ENCODE results near the gene TRA2B. TPM values are rescaled to one million over a fixed set of nuclear protein-coding genes. Genes with fewer than 3 reads are reported as not detected.

TRA2B gene
- total and polyA plus RNA-seq, 2 of the 8 experiments (the other 6 are each of a cell fraction or from before 2014, with no cell fraction given): 206 to 274 TPM

GRCh38 chr3:185976100-185976499 lies 38.3 kb upstream of the TRA2B start:
- Histone ChIP-seq H4K5ac (ENCODE audit: insufficient read length, low read depth, low read length) (no peak overlapping the region), H2BK5ac (ENCODE audit: low read depth, low read length) (no peak overlapping the region), H3K9me3 (ENCODE audit: insufficient read depth in 2 of 2, low read depth in 1 of 2, low read length in 1 of 2) (no peaks in the 10 kb centered on the region), H2BK12ac (ENCODE audit: low read depth, low read length) (no peak overlapping the region), H4K91ac (replicated peaks; ENCODE audit: insufficient read length, low read length) (no peak overlapping the region), H2AK5ac (ENCODE audit: low read depth, low read length) (no peak overlapping the region), H3K4me2 (ENCODE audit: insufficient read depth in 1 of 2, low read depth in 2 of 2, low read length in 2 of 2) (no peak overlapping the region), H4K20me1 (replicated peaks in 1 of 2; ENCODE audit: control insufficient read depth in 1 of 2, insufficient read depth in 2 of 2, low read length in 2 of 2) (no peaks in the 10 kb centered on the region), H3K14ac (ENCODE audit: insufficient read length) (no peak overlapping the region), H3K27ac (ENCODE audit: low read depth, low read length) (no peak overlapping the region), H2BK15ac (ENCODE audit: low read length) (no peak overlapping the region), H3K4me1 (replicated peaks in 1 of 4; ENCODE audit: control insufficient read depth in 3 of 4, insufficient read depth in 4 of 4, low read length in 3 of 4) (no peaks in the 10 kb centered on the region), H3K23ac (ENCODE audit: insufficient read length) (no peak overlapping the region), H3K27me3 (replicated peaks in 1 of 4; ENCODE audit: control insufficient read depth in 3 of 4, extremely low read depth in 1 of 4, insufficient read depth in 3 of 4, low read length in 3 of 4) (no peaks in the 10 kb centered on the region), H3K79me1 (ENCODE audit: low read depth, low read length) (no peaks in the 10 kb centered on the region), H3K4ac (replicated peaks; ENCODE audit: insufficient read length, low read depth, low read length) (no peak overlapping the region), H3K18ac (ENCODE audit: extremely low read depth, low read length) (no peak overlapping the region), H3K4me3 (ENCODE audit: extremely low read depth in 1 of 4, insufficient read depth in 2 of 4, low read depth in 3 of 4, low read length in 4 of 4) (no peak overlapping the region), H4K8ac (ENCODE audit: extremely low read depth, insufficient read depth, low read length) (no peak overlapping the region), H3K56ac (replicated peaks; ENCODE audit: insufficient read length, low read depth, low read length) (no peak overlapping the region), H2AFZ (ENCODE audit: low read length) (no peak overlapping the region), H3K23me2 (ENCODE audit: low read depth, low read length) (no peaks in the 10 kb centered on the region), H2BK120ac (replicated peaks; ENCODE audit: low read depth, low read length) (no peak overlapping the region), H2BK20ac (ENCODE audit: low read length) (no peak overlapping the region), H3K9ac (replicated peaks in 1 of 4; ENCODE audit: extremely low read depth in 1 of 4, low read depth in 3 of 4, low read length in 3 of 4) (no peak overlapping the region), H3K79me2 (ENCODE audit: control insufficient read depth in 1 of 2, insufficient read depth in 2 of 2, low read length in 2 of 2) (no peaks in the 10 kb centered on the region), H3K36me3 (ENCODE audit: control insufficient read depth in 2 of 4, insufficient read depth in 4 of 4, low read length in 3 of 4) (no peaks in the 10 kb centered on the region)
- ChIA-PET CTCF (ENCODE audit: partially characterized antibody) (interaction anchor here (0.7 to 4.2 kb wide), 10 partner anchors 8 to 301 kb away, joined by 3 to 37 read pairs (median 6); no protein-coding TSS in a partner anchor), POLR2A (ENCODE audit: partially characterized antibody) (no interaction called here)
- DNase-seq (ENCODE audit: low read depth in 1 of 2, low spot score in 2 of 2) (no peak), FAIRE-seq (no peak)
- no peak for TF ChIP-seq FOSL1 (IDR thresholded peaks at IDR 0.05; ENCODE audit: insufficient read depth, low read depth, low read length)
- no peak for TF ChIP-seq CEBPB (IDR thresholded peaks at IDR 0.05; ENCODE audit: low read depth, low read length)
- no peak for TF ChIP-seq ZNF274 (IDR thresholded peaks at IDR 0.05; ENCODE audit: borderline replicate concordance, extremely low read depth, low read length)
- no peak for TF ChIP-seq CBX5 (IDR thresholded peaks at IDR 0.05; ENCODE audit: low read depth, low read length)
- TF ChIP-seq SIN3A (conservative IDR thresholded peaks at IDR 0.05 in 1 of 2, IDR thresholded peaks at IDR 0.05 in 1 of 2; ENCODE audit: low read depth in 1 of 2, low read length in 2 of 2): no peak
- no peak for TF ChIP-seq CREB1 (IDR thresholded peaks at IDR 0.05)
- TF ChIP-seq EGR1 (IDR thresholded peaks at IDR 0.05; ENCODE audit: borderline replicate concordance, low read depth, low read length): no peak
- TF ChIP-seq SP1 (IDR thresholded peaks at IDR 0.05; ENCODE audit: low read depth, low read length): no peak
- TF ChIP-seq, protein P1, sequence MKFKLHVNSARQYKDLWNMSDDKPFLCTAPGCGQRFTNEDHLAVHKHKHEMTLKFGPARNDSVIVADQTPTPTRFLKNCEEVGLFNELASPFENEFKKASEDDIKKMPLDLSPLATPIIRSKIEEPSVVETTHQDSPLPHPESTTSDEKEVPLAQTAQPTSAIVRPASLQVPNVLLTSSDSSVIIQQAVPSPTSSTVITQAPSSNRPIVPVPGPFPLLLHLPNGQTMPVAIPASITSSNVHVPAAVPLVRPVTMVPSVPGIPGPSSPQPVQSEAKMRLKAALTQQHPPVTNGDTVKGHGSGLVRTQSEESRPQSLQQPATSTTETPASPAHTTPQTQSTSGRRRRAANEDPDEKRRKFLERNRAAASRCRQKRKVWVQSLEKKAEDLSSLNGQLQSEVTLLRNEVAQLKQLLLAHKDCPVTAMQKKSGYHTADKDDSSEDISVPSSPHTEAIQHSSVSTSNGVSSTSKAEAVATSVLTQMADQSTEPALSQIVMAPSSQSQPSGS (IDR thresholded peaks at IDR 0.05; ENCODE audit: low read length): no peak
- TF ChIP-seq RFX5 (IDR thresholded peaks at IDR 0.05; ENCODE audit: borderline replicate concordance, low read depth, low read length): no peak
- TF ChIP-seq SRF (IDR thresholded peaks at IDR 0.05; ENCODE audit: low read depth, low read length): no peak
- TF ChIP-seq JUND (IDR thresholded peaks at IDR 0.05; ENCODE audit: low read length): no peak
- 91% methylated on average over 2 of the region's 2 CpGs; no CpG with 5 or more reads in 1 of the 2 experiments for WGBS, 2 experiments (ENCODE audit: extremely low coverage in 1 of 2, insufficient coverage in 1 of 2, insufficient read length in 1 of 2, insufficient replicate concordance in 2 of 2, low coverage in 1 of 2, low lambda C conversion rate in 2 of 2, missing lambda C conversion rate in 1 of 2)

All from H1 (cell line).